Stimulated activated naive CD4-positive, alpha-beta T cell (primary cell): ENCODE results near the gene DUSP9.

Experiments
- DNase-seq, 6 experiments: peaks; one replicate each; lab custom pipeline; 2025; lab: John Stamatoyannopoulos, UW

DUSP9 gene

GRCh38 chrX:153621949-153622598 is 24.9 kb upstream of the DUSP9 start:
- DNase-seq = no peak

GRCh38 chrX:153622661-153623309 is 24.2 kb upstream of the DUSP9 start:
- no peak for DNase-seq

GRCh38 chrX:153623310-153624029 is 23.5 kb upstream of the DUSP9 start:
- no peak for DNase-seq

GRCh38 chrX:153624196-153625091 is 22.6 kb upstream of the DUSP9 start:
- no peak for DNase-seq

- no peak for DNase-seq
Observed at GRCh38 chrX:153625271-153626024, 21.6 kb upstream of the DUSP9 start.

- no peak for DNase-seq
Observed at GRCh38 chrX:153626025-153626633, 20.9 kb upstream of the DUSP9 start.

GRCh38 chrX:153626863-153627674 is 19.9 kb upstream of the DUSP9 start:
- no peak for DNase-seq

- no peak for DNase-seq
Observed at GRCh38 chrX:153627675-153628111, 19.3 kb upstream of the DUSP9 start.

GRCh38 chrX:153628129-153628528 is 18.9 kb upstream of the DUSP9 start:
- no peak for DNase-seq

GRCh38 chrX:153628665-153629064 is 18.3 kb upstream of the DUSP9 start:
- no peak for DNase-seq

GRCh38 chrX:153631346-153631745 is 15.7 kb upstream of the DUSP9 start:
- no peak for DNase-seq

GRCh38 chrX:153631907-153632594 is 15.0 kb upstream of the DUSP9 start:
- DNase-seq = no peak

GRCh38 chrX:153632595-153632946 is 14.4 kb upstream of the DUSP9 start:
- DNase-seq = no peak

- no peak for DNase-seq
Observed at GRCh38 chrX:153633048-153633447, 14.0 kb upstream of the DUSP9 start.

- no peak for DNase-seq
Observed at GRCh38 chrX:153633607-153634180, 13.3 kb upstream of the DUSP9 start.

GRCh38 chrX:153634236-153634635 is 12.8 kb upstream of the DUSP9 start:
- no peak for DNase-seq

- no peak for DNase-seq
Observed at GRCh38 chrX:153634832-153635231, 12.2 kb upstream of the DUSP9 start.

GRCh38 chrX:153635388-153635787 is 11.6 kb upstream of the DUSP9 start:
- DNase-seq = no peak
